Body of pancreas (tissue), 4 donors: ENCODE results near the gene CRYGC. TPM values are rescaled to one million over a fixed set of nuclear protein-coding genes. Genes with fewer than 3 reads are reported as not detected.
"Not testable (repeated sequence)": the region's sequence is repeated elsewhere in the genome, so short reads cannot be mapped to it uniquely, and the experiment has no call there.

Experiments used
- ATAC-seq: fragments of 150-250 bp; one replicate; pipeline ENCODE4 v1.9.1; 2016
- DNase-seq, 4 donors: peaks; one replicate each; pipeline ENCODE4 v3.0.0-alpha.2; 2019
- H3K27ac ChIP-seq, 4 donors: fragments of 200-600 bp; sonication (generic); 1 replicate in 3 of 4; 2 replicates in 1 of 4; pipeline versions ENCODE4 v1.5.1 to v1.6.1; 2016 to 2019; ENCODE audit warnings: mild to moderate bottlenecking in 1 of 4, mixed read lengths in 1 of 4, moderate library complexity in 1 of 4
- H3K27me3 ChIP-seq, 2 donors: fragments of 200-600 bp; sonication (generic); one replicate each; pipeline ENCODE4 v1.6.0; 2016; ENCODE audit warnings: mild to moderate bottlenecking in 1 of 2
- H3K36me3 ChIP-seq, 2 donors: fragments of 200-600 bp; sonication (generic); replicated peaks in 1 of 2; 2 replicates each; pipeline ENCODE4 v1.5.1; 2016; ENCODE audit warnings: low read depth in 2 of 2; ENCODE audit not compliant: insufficient read depth in 1 of 2
- H3K4me1 ChIP-seq: fragments of 200-600 bp; sonication (generic); one replicate; pipeline ENCODE4 v1.6.0; 2016
- H3K4me3 ChIP-seq, 2 donors: fragments of 200-600 bp; sonication (generic); 1 replicate in 1 of 2; 2 replicates in 1 of 2; pipeline ENCODE4 v1.5.1; 2016 to 2019
- H3K9me3 ChIP-seq, 3 donors: fragments of 200-600 bp; sonication (generic); 1 replicate in 2 of 3; 2 replicates in 1 of 3; pipeline ENCODE4 v1.5.1; 2016
- POLR2A ChIP-seq, 3 donors: fragments of 450-650 bp; IDR thresholded peaks; one replicate each; pipeline ENCODE4 v1.6.1; 2016; ENCODE audit warnings: antibody characterized with exemption in 3 of 3, mild to moderate bottlenecking in 2 of 3
- WGBS, 2 donors: methylation state at CpG; one replicate each; pipeline ENCODE4 v1.1.5; 2017; 5-methylcytosine and 5-hydroxymethylcytosine counted together
- intact Hi-C: fragments of 100-400 bp; cut with DNase I; formaldehyde crosslinking; loops from one replicate; pipeline ENCODE4 v1.15.1; 2023
- total RNA-seq, 2 donors: library from RNA; depleted of rRNA; stranded (reverse); fragments of >200 nt; gene quantifications; one replicate each; pipeline ENCODE4 v1.1.0, GENCODE V29; 2016
- TF ChIP-seq, protein P1 (sequence below), 7 experiments: fragments of 450-650 bp in 4 of 7; fragments of 200-600 bp in 3 of 7; sonication (generic) in 3 of 7; IDR thresholded peaks; one replicate each; pipeline ENCODE4 v1.5.1; 2016 to 2019; ENCODE audit warnings: antibody characterized with exemption in 7 of 7

The CRYGC gene
- total RNA-seq, 2 donors from 2014 or later: not detected

DNA sequence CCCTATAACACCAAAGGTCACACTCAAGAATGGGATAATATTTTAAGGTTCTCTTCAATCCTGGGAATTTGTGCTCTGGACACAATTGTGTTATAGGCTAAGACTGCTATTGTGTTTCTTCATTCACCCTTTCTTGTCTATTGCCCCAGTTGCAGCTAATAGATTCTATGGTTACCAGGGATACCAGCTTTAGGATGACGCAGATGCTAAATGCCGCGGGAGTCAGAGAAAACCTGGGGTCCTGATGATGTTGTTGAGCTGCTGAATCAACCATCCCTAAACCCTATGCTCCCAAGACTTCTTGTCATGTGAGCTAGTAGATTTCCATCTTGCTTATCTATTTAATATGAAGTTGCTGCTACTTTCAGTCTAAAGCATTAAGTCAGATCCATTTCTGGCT lies 10.7 kb downstream of the CRYGC start:
- Histone ChIP-seq H3K27me3 (no peaks in the 10 kb centered on the region), H3K4me3 (no peak overlapping the region), H3K27ac (no peak overlapping the region), H3K4me1 (peaks cover under 1% of the 10 kb centered on the region), H3K36me3 (no peaks in the 10 kb centered on the region), H3K9me3 (no peaks in the 10 kb centered on the region)
- no peak for TF ChIP-seq POLR2A (IDR thresholded peaks at IDR 0.05)
- TF ChIP-seq, protein P1, sequence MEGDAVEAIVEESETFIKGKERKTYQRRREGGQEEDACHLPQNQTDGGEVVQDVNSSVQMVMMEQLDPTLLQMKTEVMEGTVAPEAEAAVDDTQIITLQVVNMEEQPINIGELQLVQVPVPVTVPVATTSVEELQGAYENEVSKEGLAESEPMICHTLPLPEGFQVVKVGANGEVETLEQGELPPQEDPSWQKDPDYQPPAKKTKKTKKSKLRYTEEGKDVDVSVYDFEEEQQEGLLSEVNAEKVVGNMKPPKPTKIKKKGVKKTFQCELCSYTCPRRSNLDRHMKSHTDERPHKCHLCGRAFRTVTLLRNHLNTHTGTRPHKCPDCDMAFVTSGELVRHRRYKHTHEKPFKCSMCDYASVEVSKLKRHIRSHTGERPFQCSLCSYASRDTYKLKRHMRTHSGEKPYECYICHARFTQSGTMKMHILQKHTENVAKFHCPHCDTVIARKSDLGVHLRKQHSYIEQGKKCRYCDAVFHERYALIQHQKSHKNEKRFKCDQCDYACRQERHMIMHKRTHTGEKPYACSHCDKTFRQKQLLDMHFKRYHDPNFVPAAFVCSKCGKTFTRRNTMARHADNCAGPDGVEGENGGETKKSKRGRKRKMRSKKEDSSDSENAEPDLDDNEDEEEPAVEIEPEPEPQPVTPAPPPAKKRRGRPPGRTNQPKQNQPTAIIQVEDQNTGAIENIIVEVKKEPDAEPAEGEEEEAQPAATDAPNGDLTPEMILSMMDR (IDR thresholded peaks at IDR 0.05): no peak
- DNase-seq: no peak
- no peak for ATAC-seq
- WGBS, 2 donors: 90 to 91% methylated on average over 3 of the region's 3 CpGs
- intact Hi-C loops: no loop called here

- H3K9me3 ChIP-seq, intact Hi-C loops, H3K27ac ChIP-seq, H3K4me1 ChIP-seq, H3K27me3 ChIP-seq, H3K36me3 ChIP-seq, ATAC-seq, DNase-seq, H3K4me3 ChIP-seq: not testable (repeated sequence)
- 84% methylated on average over 11 of the region's 11 CpGs for WGBS, 2 donors
Observed at GRCh38 chr2:208117390-208117789, 12.2 kb downstream of the CRYGC start.

DNA sequence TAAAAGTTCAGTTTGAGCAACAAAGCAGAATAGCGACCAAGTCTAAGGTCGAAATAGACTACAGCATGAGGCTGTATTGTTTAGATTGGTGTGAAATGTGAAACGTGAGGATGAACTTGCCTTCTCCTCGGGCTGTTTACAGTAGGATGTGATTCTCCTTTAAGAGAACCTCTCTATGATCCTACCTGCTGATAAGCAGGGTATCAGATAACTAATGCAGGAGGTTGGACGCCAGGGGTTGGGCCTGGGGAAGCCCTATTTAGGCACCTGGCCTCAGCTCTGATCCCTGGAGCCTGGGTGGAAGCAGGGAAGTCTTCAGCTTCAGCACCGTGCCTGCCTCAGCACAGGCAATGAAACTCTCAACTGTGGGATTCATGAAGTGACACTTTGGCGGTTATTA lies 16.7 kb downstream of the CRYGC start:
- DNase-seq: no peak
- TF ChIP-seq POLR2A (IDR thresholded peaks at IDR 0.05): no peak
- TF ChIP-seq, protein P1 (IDR thresholded peaks at IDR 0.05): no peak
- Histone ChIP-seq H3K27me3 (no peaks in the 10 kb centered on the region), H3K4me3 (no peak overlapping the region), H3K4me1 (no peaks in the 10 kb centered on the region), H3K36me3 (no peaks in the 10 kb centered on the region), H3K27ac (no peak overlapping the region), H3K9me3 (no peaks in the 10 kb centered on the region)
- ATAC-seq: no peak
- intact Hi-C loops: no loop called here
- WGBS, 2 donors: 71% methylated on average over 6 to 7 of the region's 7 CpGs

- H3K4me3 ChIP-seq, H3K4me1 ChIP-seq, ATAC-seq, H3K9me3 ChIP-seq, intact Hi-C loops, H3K27me3 ChIP-seq, H3K36me3 ChIP-seq, H3K27ac ChIP-seq, DNase-seq: not testable (repeated sequence)
- 35 to 48% methylated on average over 13 to 35 of the region's 36 CpGs for WGBS, 2 donors
Observed at GRCh38 chr2:208112273-208112745, 17.3 kb downstream of the CRYGC start.

DNA sequence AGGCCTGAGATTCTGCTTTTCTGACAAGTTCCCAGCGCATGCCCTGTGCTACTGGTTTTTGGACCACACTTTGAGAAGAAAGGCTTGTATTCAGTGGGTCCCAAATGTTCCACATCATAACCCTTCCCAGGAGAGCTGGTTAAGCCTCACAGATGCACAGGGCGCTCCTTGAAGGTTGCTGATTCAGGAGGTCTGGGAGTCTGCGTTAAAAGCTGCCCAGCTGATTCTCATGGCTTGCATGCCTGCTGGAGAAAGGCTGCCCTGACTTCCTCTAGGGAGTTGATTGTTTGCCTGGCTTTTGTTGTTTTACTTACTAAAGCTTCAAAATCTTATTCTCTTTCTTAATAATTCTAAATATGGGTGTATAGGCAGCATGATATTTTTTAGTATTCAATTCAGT lies 26.0 kb downstream of the CRYGC start:
- 84 to 85% methylated on average over 3 of the region's 3 CpGs for WGBS, 2 donors
- H3K36me3 ChIP-seq: no peaks in the 10 kb centered on the region
- H3K27ac ChIP-seq: no peak overlapping the region
- no peaks in the 10 kb centered on the region for H3K27me3 ChIP-seq
- H3K9me3 ChIP-seq: no peaks in the 10 kb centered on the region
- no peak overlapping the region for H3K4me3 ChIP-seq
- ATAC-seq (no peak), DNase-seq (no peak)
- no peaks in the 10 kb centered on the region for H3K4me1 ChIP-seq
- TF ChIP-seq, protein P1 (IDR thresholded peaks at IDR 0.05): no peak
- TF ChIP-seq POLR2A (IDR thresholded peaks at IDR 0.05): no peak
- intact Hi-C loops: no loop called here
